ENCODE measurements around the gene ROCK1. TPM values are rescaled to one million over a fixed set of nuclear protein-coding genes. Genes with fewer than 3 reads are reported as not detected.
"Not testable (repeated sequence)": the region's sequence is repeated elsewhere in the genome, so short reads cannot be mapped to it uniquely, and the experiment has no call there.

Gene ROCK1
- total RNA-seq, 2 donors from 2014 or later = 49.6 to 54.2 TPM

DNA sequence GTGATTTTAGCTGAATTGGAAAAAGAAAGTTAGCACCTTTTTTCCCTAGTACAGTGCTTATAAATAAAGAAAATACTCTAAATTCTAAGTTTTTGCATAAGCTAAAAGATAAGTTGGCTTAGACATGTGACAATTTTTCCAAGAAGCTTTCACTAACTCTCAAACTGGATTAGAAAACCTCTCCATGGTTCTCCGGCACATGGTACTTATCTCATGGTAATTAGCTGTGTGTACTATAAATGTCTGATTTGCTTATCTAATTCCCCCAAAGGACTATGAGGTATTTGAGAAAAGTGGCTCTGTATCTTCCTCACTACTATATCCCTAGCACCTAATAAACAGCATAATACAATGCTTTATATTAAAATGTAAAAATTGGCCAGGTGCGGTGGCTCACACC is 71.1 kb downstream of the ROCK1 start:
- no peak overlapping the region for H3K4me3 Mint-ChIP-seq
- no peaks in the 10 kb centered on the region for H3K27me3 Mint-ChIP-seq (ENCODE audit: insufficient read depth)
- peaks cover 21% of the 10 kb centered on the region for H3K36me3 Mint-ChIP-seq (ENCODE audit: low read depth)
- H3K9me3 Mint-ChIP-seq = no peaks in the 10 kb centered on the region
- Histone ChIP-seq H3K9ac (ENCODE audit: extremely low read depth, low read length, poor library complexity, severe bottlenecking) (no peak overlapping the region), H3K4me1 (ENCODE audit: control insufficient read depth, insufficient read depth, low read length) (no peaks in the 10 kb centered on the region), H3K27me3 (ENCODE audit: control insufficient read depth, insufficient read depth, low read length, poor library complexity, severe bottlenecking) (no peaks in the 10 kb centered on the region), H3K4me3 (ENCODE audit: low read length) (no peak overlapping the region), H3K27ac (ENCODE audit: low read depth, low read length) (no peak overlapping the region), H3K36me3 (ENCODE audit: control insufficient read depth, insufficient read depth, low read length) (peaks cover 50% of the 10 kb centered on the region), H3K9me3 (ENCODE audit: control insufficient read depth, low read length) (no peaks in the 10 kb centered on the region)
- H3K27ac Mint-ChIP-seq = no peak overlapping the region
- WGBS, 2 experiments (ENCODE audit: insufficient coverage in 1 of 2, insufficient read length in 1 of 2) = 97% methylated on average over 2 of the region's 2 CpGs; no CpG with 5 or more reads in 1 of the 2 experiments
- H3K4me1 Mint-ChIP-seq = no peaks in the 10 kb centered on the region
- DNase-seq = no peak
- no peak for TF ChIP-seq CTCF (conservative IDR thresholded peaks at IDR 0.05)

GRCh38 chr18:21038201-21038600 is 73.4 kb downstream of the ROCK1 start:
- no peak overlapping the region for H3K4me3 ChIP-seq (ENCODE audit: low read length)
- Mint-ChIP-seq H3K9me3 (peaks cover 2% of the 10 kb centered on the region), H3K4me1 (no peaks in the 10 kb centered on the region), H3K36me3 (ENCODE audit: low read depth) (peaks cover 29% of the 10 kb centered on the region), H3K27me3 (ENCODE audit: insufficient read depth) (no peaks in the 10 kb centered on the region), H3K4me3 (no peak overlapping the region), H3K27ac (no peak overlapping the region)
- no peak overlapping the region for H3K27ac ChIP-seq (ENCODE audit: low read depth, low read length)
- no peaks in the 10 kb centered on the region for H3K27me3 ChIP-seq (ENCODE audit: control insufficient read depth, insufficient read depth, low read length, poor library complexity, severe bottlenecking)
- peaks cover 40% of the 10 kb centered on the region for H3K36me3 ChIP-seq (ENCODE audit: control insufficient read depth, insufficient read depth, low read length)
- H3K9me3 ChIP-seq (ENCODE audit: control insufficient read depth, low read length) = no peaks in the 10 kb centered on the region
- H3K9ac ChIP-seq (ENCODE audit: extremely low read depth, low read length, poor library complexity, severe bottlenecking) = no peak overlapping the region
- no peaks in the 10 kb centered on the region for H3K4me1 ChIP-seq (ENCODE audit: control insufficient read depth, insufficient read depth, low read length)
- no peak for TF ChIP-seq CTCF (conservative IDR thresholded peaks at IDR 0.05)
- DNase-seq = no peak

GRCh38 chr18:21031845-21032244 is 79.8 kb downstream of the ROCK1 start:
- H3K4me3 ChIP-seq (ENCODE audit: low read length) = no peak overlapping the region
- no peaks in the 10 kb centered on the region for H3K27me3 Mint-ChIP-seq (ENCODE audit: insufficient read depth)
- H3K4me1 ChIP-seq (ENCODE audit: control insufficient read depth, insufficient read depth, low read length) = no peaks in the 10 kb centered on the region
- no peaks in the 10 kb centered on the region for H3K4me1 Mint-ChIP-seq
- H3K36me3 ChIP-seq (ENCODE audit: control insufficient read depth, insufficient read depth, low read length) = peaks cover 27% of the 10 kb centered on the region
- no peak for TF ChIP-seq CTCF (conservative IDR thresholded peaks at IDR 0.05)
- peaks cover 9% of the 10 kb centered on the region for H3K9me3 ChIP-seq (ENCODE audit: control insufficient read depth, low read length)
- no peak overlapping the region for H3K9ac ChIP-seq (ENCODE audit: extremely low read depth, low read length, poor library complexity, severe bottlenecking)
- peaks cover 10% of the 10 kb centered on the region for H3K9me3 Mint-ChIP-seq
- H3K36me3 Mint-ChIP-seq (ENCODE audit: low read depth) = peaks cover 41% of the 10 kb centered on the region
- no peak overlapping the region for H3K27ac ChIP-seq (ENCODE audit: low read depth, low read length)
- no peak overlapping the region for H3K27ac Mint-ChIP-seq
- DNase-seq = no peak
- no peaks in the 10 kb centered on the region for H3K27me3 ChIP-seq (ENCODE audit: control insufficient read depth, insufficient read depth, low read length, poor library complexity, severe bottlenecking)
- no peak overlapping the region for H3K4me3 Mint-ChIP-seq

GRCh38 chr18:21018257-21018656 is 93.4 kb downstream of the ROCK1 start:
- not testable (repeated sequence) for H3K27ac Mint-ChIP-seq; H3K27me3 ChIP-seq (ENCODE audit: control insufficient read depth, insufficient read depth, low read length, poor library complexity, severe bottlenecking); H3K4me1 Mint-ChIP-seq; DNase-seq; H3K9me3 ChIP-seq (ENCODE audit: control insufficient read depth, low read length); H3K27ac ChIP-seq (ENCODE audit: low read depth, low read length); H3K27me3 Mint-ChIP-seq (ENCODE audit: insufficient read depth); H3K9me3 Mint-ChIP-seq; H3K4me3 Mint-ChIP-seq; H3K9ac ChIP-seq (ENCODE audit: extremely low read depth, low read length, poor library complexity, severe bottlenecking); H3K4me1 ChIP-seq (ENCODE audit: control insufficient read depth, insufficient read depth, low read length); H3K4me3 ChIP-seq (ENCODE audit: low read length)
- 90 to 97% methylated on average over 11 to 13 of the region's 13 CpGs for WGBS, 2 experiments (ENCODE audit: insufficient coverage in 1 of 2, insufficient read length in 1 of 2)
- H3K36me3 ChIP-seq (ENCODE audit: control insufficient read depth, insufficient read depth, low read length) = peaks cover 36% of the 10 kb centered on the region
- H3K36me3 Mint-ChIP-seq (ENCODE audit: low read depth) = peaks cover 54% of the 10 kb centered on the region
